H1 (cell line): ENCODE measurements around the gene SH3PXD2B. TPM values are rescaled to one million over a fixed set of nuclear protein-coding genes. Genes with fewer than 3 reads are reported as not detected.

Experiments used
- CTCF ChIA-PET: fragments of 300-600 bp; sonication (Branson Sonifier 250); formaldehyde crosslinking; loops from one replicate; lab custom pipeline; 2021; ENCODE audit not compliant: partially characterized antibody; lab: Charles Lee
- POLR2A ChIA-PET: fragments of 300-600 bp; sonication (Branson Sonifier 250); formaldehyde crosslinking; loops from one replicate; lab custom pipeline; 2021; ENCODE audit warnings: inconsistent platforms; ENCODE audit not compliant: partially characterized antibody; lab: Charles Lee
- DNase-seq, 2 experiments: peaks; one replicate each; pipeline versions ENCODE4 v3.0.0 to v3.0.0-alpha.2; 2010 to 2022; ENCODE audit warnings: low spot score in 2 of 2, low read depth in 1 of 2, mixed read lengths in 1 of 2
- FAIRE-seq: peaks from 2 replicates; lab custom pipeline; 2011; peaks lifted over from hg19 to GRCh38; lab: Jason Lieb, UNC
- H2AFZ ChIP-seq: 2 replicates; pipeline ENCODE4 v1.8.1; 2012; ENCODE audit warnings: low read length, inconsistent platforms
- H2AK5ac ChIP-seq: 2 replicates; pipeline ENCODE4 v1.6.1; 2013; ENCODE audit warnings: low read depth, low read length
- H2BK120ac ChIP-seq: replicated peaks from 2 replicates; pipeline ENCODE3; 2013; ENCODE audit warnings: low read depth, low read length, inconsistent platforms
- H2BK12ac ChIP-seq: 2 replicates; pipeline ENCODE4 v1.6.1; 2013; ENCODE audit warnings: low read depth, low read length
- H2BK15ac ChIP-seq: 2 replicates; pipeline ENCODE4 v1.6.1; 2013; ENCODE audit warnings: low read length
- H2BK20ac ChIP-seq: 2 replicates; pipeline ENCODE4 v1.6.1; 2013; ENCODE audit warnings: low read length
- H2BK5ac ChIP-seq: 2 replicates; pipeline ENCODE4 v1.6.1; 2013; ENCODE audit warnings: low read depth, low read length
- H3K14ac ChIP-seq: 2 replicates; pipeline ENCODE4 v1.6.1; 2013; ENCODE audit warnings: inconsistent platforms; ENCODE audit not compliant: insufficient read length
- H3K18ac ChIP-seq: 2 replicates; pipeline ENCODE4 v1.6.1; 2013; ENCODE audit warnings: low read length; ENCODE audit errors: extremely low read depth
- H3K23ac ChIP-seq: 2 replicates; pipeline ENCODE4 v1.6.1; 2013; ENCODE audit warnings: inconsistent platforms; ENCODE audit not compliant: insufficient read length
- H3K23me2 ChIP-seq: 2 replicates; pipeline ENCODE4 v1.6.1; 2013; ENCODE audit warnings: low read depth, low read length
- H3K27ac ChIP-seq: 2 replicates; pipeline ENCODE4 v1.6.1; 2011; ENCODE audit warnings: low read depth, low read length, inconsistent platforms
- H3K27me3 ChIP-seq, 4 experiments: replicated peaks in 1 of 4; 1 replicate in 1 of 4; 2 replicates in 3 of 4; pipeline versions ENCODE4 v1.6.1 to v1.8.1; 2011 to 2013; ENCODE audit warnings: low read length in 3 of 4, mild to moderate bottlenecking in 3 of 4, inconsistent platforms in 2 of 4, mixed read lengths in 2 of 4, moderate library complexity in 1 of 4; ENCODE audit not compliant: control insufficient read depth in 3 of 4, insufficient read depth in 3 of 4; ENCODE audit errors: extremely low read depth in 1 of 4
- H3K36me3 ChIP-seq, 4 experiments: 2 replicates each; pipeline versions ENCODE4 v1.6.1 to v1.8.1; 2011 to 2013; ENCODE audit warnings: mild to moderate bottlenecking in 4 of 4, low read length in 3 of 4, moderate library complexity in 2 of 4, control low read depth in 1 of 4, inconsistent platforms in 1 of 4; ENCODE audit not compliant: insufficient read depth in 4 of 4, control insufficient read depth in 2 of 4
- H3K4ac ChIP-seq: replicated peaks from 2 replicates; pipeline ENCODE3; 2013; ENCODE audit warnings: low read length, low read depth, mixed read lengths, inconsistent platforms; ENCODE audit not compliant: insufficient read length
- H3K4me1 ChIP-seq, 4 experiments: replicated peaks in 1 of 4; 1 replicate in 1 of 4; 2 replicates in 3 of 4; pipeline versions ENCODE4 v1.6.1 to v1.8.1; 2011 to 2013; ENCODE audit warnings: low read length in 3 of 4, inconsistent platforms in 2 of 4, mixed read lengths in 1 of 4; ENCODE audit not compliant: insufficient read depth in 4 of 4, control insufficient read depth in 3 of 4
- H3K4me2 ChIP-seq, 2 experiments: 2 replicates each; pipeline versions ENCODE4 v1.6.1 to v1.8.1; 2011 to 2013; ENCODE audit warnings: low read depth in 2 of 2, low read length in 2 of 2, control low read depth in 1 of 2, inconsistent platforms in 1 of 2, mild to moderate bottlenecking in 1 of 2; ENCODE audit not compliant: insufficient read depth in 1 of 2
- H3K4me3 ChIP-seq, 4 experiments: fragments of 200-600, 300-600 bp in 1 of 4; sonication (generic), shearing (Covaris generic), sonication (Bioruptor Twin) in 1 of 4; 2 replicates each; pipeline versions ENCODE4 v1.5.1 to v1.8.1; 2011 to 2016; ENCODE audit warnings: low read length in 4 of 4, low read depth in 3 of 4, control low read depth in 2 of 4, inconsistent platforms in 2 of 4, mild to moderate bottlenecking in 2 of 4, mixed read lengths in 1 of 4, moderate library complexity in 1 of 4; ENCODE audit not compliant: insufficient read depth in 2 of 4; ENCODE audit errors: extremely low read depth in 1 of 4
- H3K56ac ChIP-seq: replicated peaks from 2 replicates; pipeline ENCODE3; 2013; ENCODE audit warnings: low read depth, mild to moderate bottlenecking, mixed read lengths, low read length, inconsistent platforms; ENCODE audit not compliant: insufficient read length
- H3K79me1 ChIP-seq: 2 replicates; pipeline ENCODE4 v1.6.1; 2013; ENCODE audit warnings: low read depth, low read length, control low read depth
- H3K79me2 ChIP-seq, 2 experiments: 2 replicates each; pipeline versions ENCODE4 v1.6.1 to v1.8.1; 2012 to 2013; ENCODE audit warnings: low read length in 2 of 2, mild to moderate bottlenecking in 2 of 2, inconsistent platforms in 1 of 2; ENCODE audit not compliant: insufficient read depth in 2 of 2, control insufficient read depth in 1 of 2
- H3K9ac ChIP-seq, 4 experiments: replicated peaks in 1 of 4; 1 replicate in 1 of 4; 2 replicates in 3 of 4; pipeline versions ENCODE4 v1.6.1 to v1.8.1; 2011 to 2013; ENCODE audit warnings: low read depth in 3 of 4, low read length in 3 of 4, control low read depth in 2 of 4, mild to moderate bottlenecking in 2 of 4, moderate library complexity in 2 of 4, inconsistent platforms in 1 of 4; ENCODE audit errors: extremely low read depth in 1 of 4
- H3K9me3 ChIP-seq, 2 experiments: 2 replicates each; pipeline versions ENCODE4 v1.6.1 to v1.8.1; 2012 to 2013; ENCODE audit warnings: mild to moderate bottlenecking in 2 of 2, moderate library complexity in 2 of 2, control low read depth in 1 of 2, inconsistent platforms in 1 of 2, low read depth in 1 of 2, low read length in 1 of 2, mixed read lengths in 1 of 2; ENCODE audit not compliant: insufficient read depth in 2 of 2
- H4K20me1 ChIP-seq, 2 experiments: replicated peaks in 1 of 2; 2 replicates each; pipeline versions ENCODE3 to v1.8.1; 2011 to 2013; ENCODE audit warnings: inconsistent platforms in 2 of 2, low read length in 2 of 2, mild to moderate bottlenecking in 1 of 2; ENCODE audit not compliant: insufficient read depth in 2 of 2, control insufficient read depth in 1 of 2
- H4K5ac ChIP-seq: 2 replicates; pipeline ENCODE4 v1.6.1; 2013; ENCODE audit warnings: low read length, low read depth, mixed read lengths, inconsistent platforms; ENCODE audit not compliant: insufficient read length
- H4K8ac ChIP-seq: 2 replicates; pipeline ENCODE4 v1.8.0; 2013; ENCODE audit warnings: mild to moderate bottlenecking, moderate library complexity, low read length, inconsistent platforms; ENCODE audit not compliant: insufficient read depth; ENCODE audit errors: extremely low read depth
- H4K91ac ChIP-seq: replicated peaks from 2 replicates; pipeline ENCODE3; 2013; ENCODE audit warnings: low read length, mixed read lengths, inconsistent platforms; ENCODE audit not compliant: insufficient read length
- CEBPB ChIP-seq: IDR thresholded peaks from 2 replicates; pipeline ENCODE4 v1.6.1; 2012; ENCODE audit warnings: low read depth, low read length
- RAD21 ChIP-seq, 2 experiments: IDR thresholded peaks in 1 of 2; conservative IDR thresholded peaks in 1 of 2; 2 replicates each; pipeline ENCODE4 v1.6.1; 2011; ENCODE audit warnings: low read depth in 2 of 2, low read length in 2 of 2, improper control_type of control experiment in 1 of 2, inconsistent platforms in 1 of 2, mild to moderate bottlenecking in 1 of 2, moderate library complexity in 1 of 2
- RNF2 ChIP-seq: fragments of 200-900, 300-1000 bp; sonication (generic); IDR thresholded peaks from 2 replicates; pipeline ENCODE4 v1.7.1; 2016; ENCODE audit warnings: borderline replicate concordance, low read depth, mild to moderate bottlenecking, antibody characterized with exemption, low read length; ENCODE audit not compliant: poor library complexity, severe bottlenecking; ENCODE audit errors: missing control alignments
- SRF ChIP-seq: IDR thresholded peaks from 2 replicates; pipeline ENCODE4 v1.6.1; 2011; ENCODE audit warnings: mild to moderate bottlenecking, low read depth, low read length, moderate library complexity
- WGBS, 2 experiments: shearing (Covaris generic) in 1 of 2; methylation state at CpG; one replicate each; pipeline versions ENCODE4 v1.1.6 to v1.1.7; 2013 to 2015; ENCODE audit warnings: low lambda C conversion rate in 2 of 2, mixed read lengths in 2 of 2, inconsistent platforms in 1 of 2, low coverage in 1 of 2, missing lambda C conversion rate in 1 of 2; ENCODE audit not compliant: insufficient replicate concordance in 2 of 2, insufficient coverage in 1 of 2, insufficient read length in 1 of 2; ENCODE audit errors: extremely low coverage in 1 of 2, missing lambda C conversion rate in 1 of 2; 5-methylcytosine and 5-hydroxymethylcytosine counted together
- polyA plus RNA-seq, 7 experiments: library from polyadenylated mRNA; depleted of rRNA in 3 of 7; stranded (reverse) in 5 of 7; unstranded in 2 of 7; fragments of >200 nt in 5 of 7; fragments of 200-250 nt in 2 of 7; gene quantifications; 1 replicate in 5 of 7; 2 replicates in 1 of 7; 4 replicates in 1 of 7; pipeline versions ENCODE4 v1.2.1 to v1.2.3, GENCODE V29; 2011 to 2013; ENCODE audit warnings: missing spikeins in 2 of 7, mixed read lengths in 2 of 7
- total RNA-seq: library from RNA; stranded (reverse); fragmentation: NEBNext Ultra II Directional; extraction: Animal tissue kit (Norgen Biotek cat#: 25700); gene quantifications from 2 replicates; pipeline ENCODE4 v1.2.1, GENCODE V29; 2021
- TF ChIP-seq, protein P1 (sequence below), 3 experiments: IDR thresholded peaks; 1 replicate in 2 of 3; 2 replicates in 1 of 3; pipeline versions ENCODE4 v1.5.1 to v1.6.1; 2011; ENCODE audit warnings: low read length in 3 of 3, mild to moderate bottlenecking in 3 of 3, inconsistent platforms in 2 of 3, low read depth in 1 of 3, moderate library complexity in 1 of 3; ENCODE audit not compliant: insufficient read depth in 1 of 3; ENCODE audit errors: control extremely low read depth in 1 of 3

Gene SH3PXD2B
- total and polyA plus RNA-seq, 2 of the 8 experiments (the other 6 are each of a cell fraction or from before 2014, with no cell fraction given) = 32.9 to 72.9 TPM

DNA sequence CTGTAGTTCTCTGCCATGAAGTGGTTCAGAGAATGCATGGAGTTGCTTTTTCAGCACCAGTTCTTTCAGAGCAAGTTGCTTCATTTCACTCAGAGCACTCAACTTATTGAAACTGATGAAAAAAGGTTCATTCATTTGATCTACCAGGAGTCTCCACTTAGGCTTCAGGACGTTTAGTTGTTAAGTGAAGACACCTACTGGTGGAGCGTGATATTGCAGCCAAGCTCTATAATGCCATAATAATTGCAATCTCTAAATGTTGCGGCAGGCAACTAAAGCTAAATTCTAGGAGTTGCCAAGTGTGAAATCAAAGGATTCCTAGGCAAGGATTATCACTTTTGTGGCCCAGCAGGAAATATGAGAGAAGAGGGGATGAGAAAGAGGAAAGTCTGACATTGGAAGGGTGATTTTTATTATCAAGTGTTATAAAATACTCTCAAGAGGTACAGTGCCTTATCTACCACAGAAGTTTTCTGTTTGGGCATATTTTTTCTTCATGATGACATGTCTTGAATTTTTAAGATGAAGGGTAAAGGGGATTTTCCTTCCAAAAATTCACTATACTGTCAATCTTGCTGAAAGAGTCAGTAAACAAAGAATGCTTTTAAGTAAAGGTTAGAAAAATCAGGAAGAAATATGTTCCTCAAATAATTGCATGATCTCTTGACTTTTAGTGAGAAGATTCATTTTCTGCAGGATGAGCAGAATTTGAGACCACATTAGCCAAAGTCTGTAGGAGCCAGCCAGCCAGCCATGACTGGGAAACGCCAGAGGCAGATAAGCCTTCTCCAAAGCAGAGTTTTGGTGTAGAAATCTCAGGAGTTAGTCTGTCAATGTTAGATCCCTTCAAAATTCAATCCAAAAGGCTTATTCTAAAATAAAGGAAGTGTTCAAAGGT is 83.4 kb downstream of the SH3PXD2B start:
- ChIA-PET POLR2A (no interaction called here), CTCF (interaction anchor here (0.6 to 2.5 kb wide), 27 partner anchors 9 to 498 kb away, joined by 3 to 19 read pairs (median 3); no protein-coding TSS in a partner anchor)
- Histone ChIP-seq H2BK5ac (no peak overlapping the region), H3K79me1 (no peaks in the 10 kb centered on the region; the same call in 1 of the 2 replicates), H3K9me3 (peaks cover 5 to 19% of the 10 kb centered on the region in 2 experiments), H2BK15ac (no peak overlapping the region), H3K4ac (no peak overlapping the region), H4K20me1 (peaks cover 0 to 2% of the 10 kb centered on the region in 2 experiments), H4K5ac (no peak overlapping the region), H2AK5ac (no peak overlapping the region), H3K23me2 (peaks cover 1% of the 10 kb centered on the region; the same call in 1 of the 2 replicates), H3K4me2 (no peak overlapping the region), H4K8ac (no peak overlapping the region), H3K36me3 (peaks cover 2 to 26% (median 11%) of the 10 kb centered on the region in 4 experiments; a peak in 5 of 8 replicates), H3K23ac (no peak overlapping the region), H3K56ac (no peak overlapping the region), H2AFZ (no peak overlapping the region), H2BK12ac (no peak overlapping the region), H3K18ac (no peak overlapping the region), H3K4me1 (no peaks in the 10 kb centered on the region), H2BK20ac (no peak overlapping the region), H3K14ac (no peak overlapping the region), H3K27ac (no peak overlapping the region), H2BK120ac (no peak overlapping the region)
- DNase-seq (peak in 1 of 2 experiments; percentile 76), FAIRE-seq (peak; percentile 57)
- WGBS, 2 experiments = 60% methylated on average over 4 of the region's 4 CpGs; no CpG with 5 or more reads in 1 of the 2 experiments
- TF ChIP-seq SRF (no peak), CEBPB (peak; percentile 17; the same call in 1 of the 2 replicates), RAD21 (IDR thresholded peaks at IDR 0.05 in 1 of 2, conservative IDR thresholded peaks at IDR 0.05 in 1 of 2; ENCODE audit: low read depth in 2 of 2, low read length in 2 of 2) (peak; percentile 47 to 54), RNF2 (no peak)
- TF ChIP-seq, protein P1, sequence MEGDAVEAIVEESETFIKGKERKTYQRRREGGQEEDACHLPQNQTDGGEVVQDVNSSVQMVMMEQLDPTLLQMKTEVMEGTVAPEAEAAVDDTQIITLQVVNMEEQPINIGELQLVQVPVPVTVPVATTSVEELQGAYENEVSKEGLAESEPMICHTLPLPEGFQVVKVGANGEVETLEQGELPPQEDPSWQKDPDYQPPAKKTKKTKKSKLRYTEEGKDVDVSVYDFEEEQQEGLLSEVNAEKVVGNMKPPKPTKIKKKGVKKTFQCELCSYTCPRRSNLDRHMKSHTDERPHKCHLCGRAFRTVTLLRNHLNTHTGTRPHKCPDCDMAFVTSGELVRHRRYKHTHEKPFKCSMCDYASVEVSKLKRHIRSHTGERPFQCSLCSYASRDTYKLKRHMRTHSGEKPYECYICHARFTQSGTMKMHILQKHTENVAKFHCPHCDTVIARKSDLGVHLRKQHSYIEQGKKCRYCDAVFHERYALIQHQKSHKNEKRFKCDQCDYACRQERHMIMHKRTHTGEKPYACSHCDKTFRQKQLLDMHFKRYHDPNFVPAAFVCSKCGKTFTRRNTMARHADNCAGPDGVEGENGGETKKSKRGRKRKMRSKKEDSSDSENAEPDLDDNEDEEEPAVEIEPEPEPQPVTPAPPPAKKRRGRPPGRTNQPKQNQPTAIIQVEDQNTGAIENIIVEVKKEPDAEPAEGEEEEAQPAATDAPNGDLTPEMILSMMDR (IDR thresholded peaks at IDR 0.05; ENCODE audit: control extremely low read depth in 1 of 3, insufficient read depth in 1 of 3, low read depth in 1 of 3, low read length in 3 of 3) = peak in 2 of 3 experiments; percentile 51 to 69; a peak in 3 of 4 replicates
- TF ChIP-seq, all 59 proteins: peak for 3
- H3K27me3 ChIP-seq = no peaks in the 10 kb centered on the region
- H3K4me3 ChIP-seq = no peak overlapping the region
- no peak overlapping the region for H4K91ac ChIP-seq
- H3K9ac ChIP-seq = no peak overlapping the region
- H3K79me2 ChIP-seq = no peaks in the 10 kb centered on the region
